ENCODE measurements around the gene ARHGEF12.

Gene ARHGEF12

GRCh38 chr11:120306519-120307242 is 29.5 kb upstream of the ARHGEF12 start:
- no peak overlapping the region for H3K4me3 ChIP-seq (ENCODE audit: low read depth, low read length)

GRCh38 chr11:120307476-120307875 is 28.7 kb upstream of the ARHGEF12 start:
- H3K4me3 ChIP-seq (ENCODE audit: low read depth, low read length): no peak overlapping the region
- TF ChIP-seq CTCF (IDR thresholded peaks at IDR 0.05; ENCODE audit: low read depth, low read length): no peak

More at GRCh38 chr11:120306519-120307242, 29.5 kb upstream of the ARHGEF12 start:
- peak; percentile 76 for TF ChIP-seq CTCF (IDR thresholded peaks at IDR 0.05; ENCODE audit: low read depth, low read length)

- no peak for TF ChIP-seq CTCF (IDR thresholded peaks at IDR 0.05; ENCODE audit: low read depth, low read length)
- H3K4me3 ChIP-seq (ENCODE audit: low read depth, low read length): no peak overlapping the region
Observed at GRCh38 chr11:120308081-120308480, 28.1 kb upstream of the ARHGEF12 start.

GRCh38 chr11:120310870-120311269 is 25.3 kb upstream of the ARHGEF12 start:
- no peak overlapping the region for H3K4me3 ChIP-seq (ENCODE audit: low read depth, low read length)
- no peak for TF ChIP-seq CTCF (IDR thresholded peaks at IDR 0.05; ENCODE audit: low read depth, low read length)

GRCh38 chr11:120314861-120315260 is 21.4 kb upstream of the ARHGEF12 start:
- no peak for TF ChIP-seq CTCF (IDR thresholded peaks at IDR 0.05; ENCODE audit: low read depth, low read length)
- no peak overlapping the region for H3K4me3 ChIP-seq (ENCODE audit: low read depth, low read length)

- TF ChIP-seq CTCF (IDR thresholded peaks at IDR 0.05; ENCODE audit: low read depth, low read length): no peak
- no peak overlapping the region for H3K4me3 ChIP-seq (ENCODE audit: low read depth, low read length)
Observed at GRCh38 chr11:120316880-120317688, 19.1 kb upstream of the ARHGEF12 start.

All from WI38 (cell line).